GM18526 (cell line): ENCODE data around the gene CARD16.

Experiments used
- POLR2A ChIP-seq: IDR thresholded peaks from 3 replicates; pipeline ENCODE4 v1.6.1; 2011; ENCODE audit not compliant: insufficient read length; ENCODE audit errors: extremely low read depth

CARD16 gene

DNA sequence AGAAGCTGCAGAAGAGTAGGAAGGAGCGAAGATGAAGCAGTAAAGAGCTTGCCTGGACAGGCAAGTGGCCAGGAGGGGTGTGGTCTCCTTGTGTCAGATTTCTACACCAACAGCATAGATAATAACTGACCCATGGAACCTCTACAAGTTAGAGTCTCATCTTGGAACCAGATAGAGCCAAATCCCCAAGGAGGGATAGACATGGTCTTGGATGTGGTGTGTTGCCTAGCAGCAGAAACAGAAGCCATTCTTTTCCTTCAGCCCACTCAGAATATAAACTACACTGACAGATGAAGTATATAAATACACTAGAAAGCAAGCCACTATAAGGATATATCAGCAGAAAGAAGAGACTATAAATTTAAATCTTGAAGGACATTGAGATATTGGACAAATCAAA lies 4.3 kb upstream of the CARD16 start:
- no peak for TF ChIP-seq POLR2A

DNA sequence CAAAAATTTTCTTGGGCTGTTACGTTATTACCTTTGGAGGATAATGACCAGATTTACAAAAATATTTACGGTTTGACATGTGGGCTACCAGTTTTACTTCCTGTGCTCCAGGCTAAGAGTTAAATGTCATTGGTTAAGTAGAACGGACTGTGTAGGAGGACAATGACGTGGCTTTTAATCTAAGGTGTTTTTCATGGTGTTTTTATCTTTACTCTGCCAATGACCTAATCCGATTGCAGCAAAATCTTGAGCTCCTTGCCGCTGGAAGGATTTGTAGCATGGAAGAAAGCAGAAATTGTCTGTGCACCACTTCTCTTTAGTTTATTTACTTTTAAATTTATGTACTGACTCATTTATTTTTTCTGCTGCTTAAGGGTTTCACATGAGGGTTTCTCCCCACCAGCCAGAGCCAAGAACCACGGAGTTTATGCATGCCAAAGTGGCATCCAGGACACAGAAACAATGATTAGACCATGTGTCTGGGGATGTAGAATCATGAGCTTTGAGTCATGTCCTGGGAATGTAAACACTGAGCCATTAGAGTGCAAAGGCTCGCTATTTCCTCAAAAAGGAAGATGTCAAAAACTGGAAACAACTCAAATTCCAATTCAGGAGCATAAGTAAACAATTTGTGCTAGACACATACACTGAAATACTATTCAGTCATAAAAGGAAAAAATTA lies 1.9 kb upstream of the CARD16 start:
- no peak for TF ChIP-seq POLR2A

DNA sequence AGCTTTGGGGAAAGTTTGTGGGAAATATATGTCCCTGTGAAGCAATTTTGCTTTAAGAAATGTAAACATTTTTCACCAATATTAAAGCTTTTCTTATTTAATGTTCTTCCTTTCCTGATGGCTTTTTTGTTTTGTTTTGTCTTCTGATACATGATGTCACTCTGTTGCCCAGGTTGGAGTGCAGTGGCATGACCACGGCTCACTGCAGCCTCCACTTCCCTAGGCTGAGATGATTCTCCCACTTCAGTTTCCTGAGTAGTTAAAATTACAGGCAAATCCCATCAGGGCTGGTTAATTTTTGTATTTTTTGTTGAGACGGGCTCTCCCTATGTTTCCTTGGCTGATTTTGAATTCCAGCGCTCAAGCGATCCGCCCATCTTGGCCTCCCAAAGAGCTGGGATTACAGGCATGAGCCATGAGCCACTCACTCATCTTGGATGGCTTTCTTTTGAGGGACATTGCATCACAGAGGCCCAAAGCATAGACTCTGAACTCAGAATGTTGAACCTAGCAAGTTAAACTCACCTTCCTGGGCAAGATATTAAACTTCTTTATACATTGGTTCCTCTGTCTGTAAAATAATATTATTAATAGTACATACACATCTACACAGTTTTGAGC lies 651 bp upstream of the CARD16 start:
- TF ChIP-seq POLR2A: no peak

DNA sequence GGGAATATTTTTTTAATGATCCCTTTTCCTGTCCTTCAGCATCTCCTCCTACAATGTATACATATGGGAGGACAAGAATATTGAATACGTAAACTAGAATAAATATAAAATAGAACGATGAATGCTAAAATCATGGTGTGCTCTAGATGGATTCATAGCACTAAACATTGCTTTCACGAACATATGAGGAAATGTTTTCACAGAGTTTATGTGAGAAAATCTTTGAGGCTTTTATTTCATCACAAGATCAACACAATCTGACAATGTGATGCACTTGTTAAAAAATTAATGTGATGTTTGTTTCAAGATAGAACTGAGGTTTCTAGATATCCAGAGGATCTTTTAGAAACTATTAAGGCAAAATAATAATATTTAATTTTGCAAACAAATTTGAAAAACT lies 3.0 kb downstream of the CARD16 start:
- no peak for TF ChIP-seq POLR2A

DNA sequence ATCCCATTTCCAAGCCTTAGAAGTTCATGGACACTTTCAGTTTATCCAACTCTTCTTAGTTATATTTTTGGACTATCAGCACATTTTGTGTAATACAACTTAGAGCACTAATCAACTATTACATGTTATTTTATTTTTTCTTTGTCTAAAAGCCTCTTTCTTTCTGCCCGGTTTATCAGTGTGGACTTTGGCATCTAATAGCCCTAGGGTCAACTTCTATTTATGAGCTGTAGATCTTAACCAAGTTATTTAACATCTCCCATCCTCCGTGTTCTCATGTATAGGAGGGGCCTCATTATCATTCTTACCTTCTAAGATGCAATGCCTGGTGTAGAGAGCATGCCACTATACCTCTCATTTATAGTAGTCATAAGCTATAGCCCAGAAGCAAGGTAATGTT lies 4.4 kb downstream of the CARD16 start:
- TF ChIP-seq POLR2A: no peak

DNA sequence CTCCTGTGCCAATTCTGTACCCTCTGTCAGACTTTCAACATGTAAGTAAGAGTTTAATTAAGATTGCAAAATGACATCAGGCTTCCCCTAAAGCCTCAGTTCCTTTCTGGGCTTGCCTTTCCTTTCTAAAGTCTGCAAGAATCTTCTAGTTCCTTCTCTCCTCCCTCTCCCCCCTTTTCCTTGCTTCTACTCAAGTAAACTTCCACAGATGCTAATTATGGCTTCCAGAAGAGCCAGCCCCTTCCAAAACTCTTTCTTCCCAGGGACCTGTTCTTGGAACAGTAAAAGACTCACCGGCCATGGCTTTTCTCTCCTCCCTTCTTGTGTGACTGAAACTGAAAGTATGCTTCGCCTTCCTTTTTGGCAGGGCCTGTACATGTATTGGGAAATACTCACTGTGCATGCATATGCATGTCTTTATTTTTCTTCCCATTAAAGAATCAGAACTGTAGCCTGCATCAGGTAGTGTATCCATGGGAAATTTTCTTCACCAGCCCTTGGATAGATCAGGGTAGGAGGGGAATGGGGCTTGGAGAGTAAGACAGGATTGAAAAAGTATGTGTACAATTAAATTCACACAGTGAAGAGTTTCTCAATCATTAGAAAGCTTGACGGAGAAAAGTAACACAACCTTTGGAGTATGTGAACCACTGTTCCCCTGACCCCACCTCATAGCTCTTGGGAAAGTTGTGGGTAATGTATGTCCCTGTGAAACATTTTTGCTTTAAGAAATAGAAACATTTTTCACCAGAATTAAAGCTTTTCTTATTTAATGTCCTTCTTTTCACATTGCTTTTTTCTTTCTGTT lies 10.1 kb downstream of the CARD16 start, which contains the start of gene CASP1:
TSS of gene CASP1 (minus strand) at position 332 of the 808 bp plus-strand sequence. CDS start at position 301, 31 bp downstream.
- TF ChIP-seq POLR2A: no peak

DNA sequence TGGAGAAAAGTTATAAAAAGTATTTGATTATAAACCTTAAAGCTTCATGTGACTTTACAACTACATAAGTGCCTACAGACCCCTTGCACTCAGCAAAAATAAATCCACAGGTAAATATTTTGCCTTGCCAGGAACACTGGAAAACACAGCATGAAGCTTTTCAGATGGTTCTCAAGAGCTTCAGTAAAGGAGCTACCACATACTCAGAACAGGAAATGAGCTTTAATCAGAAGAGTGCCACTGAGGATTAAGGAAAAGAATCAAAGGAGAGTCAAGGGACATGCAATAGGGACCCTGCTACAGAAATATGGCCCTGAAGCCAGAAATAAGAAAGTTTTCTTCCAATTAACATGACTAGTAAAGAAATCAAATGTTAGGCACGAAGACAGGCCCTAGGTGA lies 11.4 kb downstream of the CARD16 start:
- no peak for TF ChIP-seq POLR2A

DNA sequence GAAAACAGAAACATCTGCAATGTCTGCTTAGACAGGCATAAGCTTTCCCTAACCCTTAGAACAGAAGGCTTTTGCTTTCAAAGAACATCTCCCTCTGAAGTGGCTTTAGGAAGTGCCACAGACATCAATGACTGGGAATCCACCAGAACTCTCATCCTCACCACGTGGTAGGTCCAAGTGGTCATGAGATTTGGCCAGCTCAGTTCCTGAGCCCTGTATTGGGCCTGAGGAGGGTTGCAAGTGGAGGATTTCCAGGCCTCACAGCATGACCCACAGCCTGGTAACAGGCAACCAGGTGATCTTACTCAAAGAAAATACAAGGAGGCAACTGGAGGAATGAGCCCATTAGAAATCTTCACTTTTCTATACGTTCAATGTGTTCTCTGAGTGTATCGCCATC lies 11.8 kb downstream of the CARD16 start:
- no peak for TF ChIP-seq POLR2A

DNA sequence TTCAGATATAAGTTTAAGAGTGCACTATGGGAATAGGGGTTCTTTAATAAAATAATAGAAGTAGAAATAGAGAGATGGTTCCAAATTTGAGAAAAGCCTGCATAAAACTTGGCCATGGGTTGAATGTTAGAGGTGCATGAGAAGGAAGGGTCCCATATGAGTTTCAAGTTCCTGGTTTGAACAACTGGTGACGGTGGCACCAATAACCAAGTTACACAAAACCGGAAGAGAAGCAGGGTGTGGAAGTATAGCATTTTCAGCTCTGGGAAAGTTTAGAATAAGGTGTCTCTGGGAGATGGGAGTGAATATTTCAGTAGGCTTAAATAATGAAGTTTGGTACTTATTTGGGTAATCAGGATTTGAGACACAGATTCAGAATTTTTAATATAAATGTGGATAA lies 12.6 kb downstream of the CARD16 start:
- TF ChIP-seq POLR2A: no peak

DNA sequence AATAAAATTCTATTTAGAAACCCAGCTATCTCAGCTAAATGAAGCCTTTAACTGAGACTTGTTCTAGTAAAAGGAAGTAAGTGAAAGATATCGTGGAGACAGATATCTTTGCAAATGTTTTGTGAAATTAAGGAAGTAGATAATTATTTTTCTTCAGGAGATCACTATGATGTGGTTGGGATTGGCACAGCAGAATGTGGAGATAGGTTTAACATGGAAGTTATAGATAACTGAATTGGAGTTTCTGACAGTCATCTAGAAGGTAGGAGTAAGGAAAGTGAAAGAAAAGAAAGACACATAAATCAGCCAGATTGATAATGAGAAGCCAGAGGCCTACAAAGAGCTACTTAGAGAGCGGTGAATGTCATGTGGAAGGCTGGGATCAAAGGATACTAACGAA lies 17.5 kb downstream of the CARD16 start:
- TF ChIP-seq POLR2A: no peak

DNA sequence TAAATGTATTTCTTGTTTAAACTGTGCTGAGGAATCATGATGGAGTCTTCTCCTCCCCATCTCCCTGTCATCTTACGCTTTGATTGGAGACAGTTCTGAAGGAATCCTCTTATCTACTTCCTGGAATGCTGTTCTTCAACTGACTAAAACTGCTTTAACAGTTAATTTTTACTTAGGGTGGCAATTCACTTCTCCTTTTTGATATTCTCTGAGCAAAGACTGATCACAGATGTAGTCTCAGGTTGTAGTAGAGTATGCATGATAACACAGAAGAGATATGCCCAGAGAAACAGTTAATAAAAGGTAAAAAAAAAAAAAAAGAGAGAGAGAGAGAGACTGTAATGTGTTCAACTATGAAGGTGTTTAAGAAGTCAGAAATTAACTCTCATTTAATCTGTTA lies 20.7 kb downstream of the CARD16 start:
- TF ChIP-seq POLR2A: no peak

DNA sequence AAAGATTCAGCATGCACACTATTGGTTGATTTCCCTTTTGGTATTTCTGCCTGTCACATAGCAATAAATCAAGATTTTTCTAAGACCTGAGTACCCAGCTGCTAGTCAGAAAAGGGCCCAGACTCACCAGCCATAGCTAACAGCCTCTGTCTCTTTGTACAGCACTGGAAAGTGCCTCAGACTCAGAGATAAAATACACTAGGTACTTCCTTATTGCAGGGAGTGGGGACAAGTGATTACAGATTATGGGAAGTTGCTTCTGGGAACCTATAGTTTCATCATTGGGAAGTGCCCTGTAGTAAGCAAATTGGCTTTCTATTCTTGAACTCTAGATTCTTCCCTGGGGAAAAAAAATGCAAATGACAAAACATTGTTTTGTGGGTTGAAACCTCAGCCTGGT lies 22.1 kb downstream of the CARD16 start, which contains the start of gene CASP5:
TSS of gene CASP5 (minus strand) at position 166 of the 400 bp plus-strand sequence. CDS start at position 134, 32 bp downstream.
- TF ChIP-seq POLR2A: no peak

DNA sequence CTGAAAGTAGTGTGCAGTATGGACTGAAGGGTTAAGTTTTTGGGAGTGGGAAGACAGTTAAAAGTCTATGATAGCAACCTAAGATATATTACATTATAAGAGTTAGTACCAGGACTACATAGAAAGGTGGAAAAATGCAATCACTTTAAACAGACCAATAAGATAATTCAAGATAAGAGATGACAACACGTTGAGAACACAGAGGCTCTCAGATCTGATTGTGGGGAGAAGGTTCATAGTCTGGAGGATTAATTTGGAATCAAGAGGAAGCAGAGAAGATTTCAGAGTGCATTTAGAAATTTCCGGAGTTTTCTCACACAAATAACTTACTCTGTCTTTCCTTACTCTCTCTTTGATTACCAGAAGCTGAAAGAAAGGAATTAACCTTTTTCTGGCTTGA lies 22.6 kb downstream of the CARD16 start:
- TF ChIP-seq POLR2A: no peak

DNA sequence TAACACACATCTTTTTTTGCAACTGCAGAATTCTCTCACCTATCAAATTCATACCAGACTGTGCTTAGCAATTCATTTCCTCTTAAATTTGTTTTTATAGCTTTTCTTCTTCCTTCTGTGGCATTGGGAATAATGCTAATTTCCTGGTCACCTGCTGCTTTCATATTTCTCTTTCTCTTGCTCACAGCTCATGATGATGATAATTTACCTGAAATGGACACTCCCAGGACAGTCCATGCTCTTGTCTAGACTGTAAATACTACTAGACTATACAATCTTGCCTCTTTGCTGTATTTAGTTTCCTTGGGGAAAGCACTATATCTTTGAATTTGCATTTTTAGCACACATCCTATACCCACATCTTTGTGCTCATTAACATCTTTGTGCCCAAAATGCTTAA lies 37.7 kb downstream of the CARD16 start:
- TF ChIP-seq POLR2A: no peak

DNA sequence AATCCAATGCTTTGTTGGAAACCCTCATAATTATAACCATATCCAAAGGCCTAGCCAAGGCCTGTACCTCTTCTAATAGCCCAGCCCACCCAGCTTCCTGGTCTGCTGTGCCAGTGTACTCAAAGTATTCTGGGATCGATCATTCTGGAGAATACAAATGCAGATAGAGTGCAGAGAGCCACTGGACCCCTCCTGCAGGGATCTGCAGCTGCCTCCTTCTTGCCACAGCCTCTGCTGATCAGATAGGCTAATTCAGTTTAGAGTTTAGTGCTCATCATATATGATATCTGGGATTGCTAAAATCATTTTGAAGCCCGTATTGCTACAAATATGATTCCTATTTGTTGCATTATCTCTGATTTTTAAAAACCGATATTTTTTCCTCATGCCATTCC lies 39.7 kb downstream of the CARD16 start:
- TF ChIP-seq POLR2A: no peak

DNA sequence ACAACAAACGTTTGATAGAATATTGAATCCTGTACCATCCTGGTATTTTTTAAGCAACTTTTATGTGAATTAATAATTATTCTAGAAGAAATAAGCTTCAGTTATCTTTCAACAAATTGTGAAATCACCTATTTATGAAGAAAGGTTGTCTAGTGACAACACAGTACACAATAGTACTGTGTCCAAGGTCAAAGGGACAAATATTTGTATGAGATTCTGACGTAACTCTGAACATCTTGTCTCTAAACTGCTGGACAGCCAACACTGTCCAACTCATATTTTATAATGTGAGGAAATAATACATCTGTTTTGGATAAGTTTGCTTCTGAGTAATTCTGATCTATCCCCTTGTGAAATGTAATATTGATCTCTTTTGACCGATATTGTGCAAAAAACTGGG lies 41.1 kb downstream of the CARD16 start:
- no peak for TF ChIP-seq POLR2A
